GM23338 (cell line): Measurements from ENCODE around the gene FOXD1. TPM values are rescaled to one million over a fixed set of nuclear protein-coding genes. Genes with fewer than 3 reads are reported as not detected.

Source experiments
- ATAC-seq: fragments of 200-7000 bp; cut with Tn5 transposase; 3 replicates; pipeline ENCODE4 v1.9.1; 2020
- DNase-seq: peaks from one replicate; pipeline ENCODE4 v3.0.0-alpha.2; 2015; ENCODE audit warnings: low spot score
- H2AFZ ChIP-seq: fragments of 200-600 bp; sonication (generic); 2 replicates; pipeline ENCODE4 v1.8.0; 2016; ENCODE audit warnings: antibody characterized with exemption, mild to moderate bottlenecking, moderate library complexity
- H3F3A ChIP-seq: fragments of 200-600 bp; sonication (generic); replicated peaks from 2 replicates; pipeline ENCODE4 v1.8.0; 2017; ENCODE audit warnings: antibody characterized with exemption, mixed run types, low read depth
- H3K27ac ChIP-seq: fragments of 200-600 bp; sonication (generic); 2 replicates; pipeline ENCODE4 v1.6.1; 2016; ENCODE audit warnings: low read depth
- H3K27me3 ChIP-seq: fragments of 200-600 bp; sonication (generic); 2 replicates; pipeline ENCODE4 v1.8.0; 2016; ENCODE audit warnings: mild to moderate bottlenecking, mixed run types, moderate library complexity; ENCODE audit not compliant: insufficient read depth
- H3K36me3 ChIP-seq: fragments of 200-600 bp; sonication (generic); 2 replicates; pipeline ENCODE4 v1.8.0; 2016; ENCODE audit warnings: mild to moderate bottlenecking; ENCODE audit not compliant: insufficient read depth
- H3K4me1 ChIP-seq: fragments of 200-600 bp; sonication (generic); 2 replicates; pipeline ENCODE4 v1.8.0; 2016; ENCODE audit warnings: mild to moderate bottlenecking, moderate library complexity; ENCODE audit not compliant: insufficient read depth
- H3K4me2 ChIP-seq: fragments of 200-600 bp; sonication (generic); 2 replicates; pipeline ENCODE4 v1.7.1; 2017; ENCODE audit warnings: mixed run types
- H3K4me3 ChIP-seq: fragments of 200-600 bp; sonication (generic); 2 replicates; pipeline ENCODE4 v1.6.1; 2016; ENCODE audit warnings: mixed run types
- H3K79me2 ChIP-seq: fragments of 200-600 bp; sonication (generic); replicated peaks from 2 replicates; pipeline ENCODE4 v1.8.0; 2017; ENCODE audit warnings: mild to moderate bottlenecking; ENCODE audit not compliant: insufficient read depth
- H3K9me2 ChIP-seq: fragments of 200-600 bp; sonication (generic); 2 replicates; pipeline ENCODE4 v1.8.0; 2017; ENCODE audit not compliant: insufficient read depth
- H4K20me1 ChIP-seq: fragments of 200-600 bp; sonication (generic); replicated peaks from 2 replicates; pipeline ENCODE4 v1.8.0; 2017; ENCODE audit warnings: mild to moderate bottlenecking; ENCODE audit not compliant: insufficient read depth
- H3K27ac Mint-ChIP-seq: 2 replicates; pipeline ENCODE4 v1.8.0; 2020; ENCODE audit warnings: inconsistent platforms, mild to moderate bottlenecking, moderate library complexity, mixed read lengths
- H3K27me3 Mint-ChIP-seq: 3 replicates; pipeline ENCODE4 v1.8.0; 2022; ENCODE audit warnings: low read depth, mild to moderate bottlenecking, moderate library complexity, mixed read lengths, inconsistent platforms; ENCODE audit not compliant: insufficient read depth, poor library complexity
- H3K36me3 Mint-ChIP-seq: 3 replicates; pipeline ENCODE4 v1.8.0; 2021; ENCODE audit warnings: low read depth, mild to moderate bottlenecking, inconsistent platforms, moderate library complexity, mixed read lengths
- H3K4me1 Mint-ChIP-seq: 3 replicates; pipeline ENCODE4 v1.8.0; 2020; ENCODE audit warnings: mild to moderate bottlenecking, inconsistent platforms, mixed read lengths
- H3K4me3 Mint-ChIP-seq: 3 replicates; pipeline ENCODE4 v1.8.0; 2021; ENCODE audit warnings: moderate library complexity, mild to moderate bottlenecking, inconsistent platforms, mixed read lengths
- H3K9me3 Mint-ChIP-seq: 3 replicates; pipeline ENCODE4 v1.8.0; 2020; ENCODE audit warnings: moderate library complexity, mild to moderate bottlenecking, inconsistent platforms, mixed read lengths
- ETS1 ChIP-seq: IDR thresholded peaks from 2 replicates; pipeline ENCODE4 v1.6.1; 2016; ENCODE audit warnings: antibody characterized with exemption
- EZH2phosphoT487 ChIP-seq: fragments of 200-600 bp; sonication (generic); IDR thresholded peaks from one replicate; pipeline ENCODE4 v1.8.1; 2018; ENCODE audit warnings: antibody characterized with exemption; ENCODE audit not compliant: unreplicated experiment
- JUNB ChIP-seq: IDR thresholded peaks from one replicate; pipeline ENCODE4 v1.6.1; 2016; ENCODE audit warnings: antibody characterized with exemption; ENCODE audit not compliant: unreplicated experiment
- POLR2AphosphoS5 ChIP-seq: IDR thresholded peaks from 2 replicates; pipeline ENCODE4 v1.6.1; 2016; ENCODE audit warnings: antibody characterized with exemption, low read depth
- REST ChIP-seq: IDR thresholded peaks from one replicate; pipeline ENCODE4 v1.6.1; 2018; ENCODE audit warnings: antibody characterized with exemption; ENCODE audit not compliant: unreplicated experiment
- STAT1 ChIP-seq: IDR thresholded peaks from one replicate; pipeline ENCODE4 v1.6.1; 2016; ENCODE audit warnings: antibody characterized with exemption; ENCODE audit not compliant: unreplicated experiment
- ZNF114 ChIP-seq: fragments of 250-450 bp; sonication (Bioruptor Pico); IDR thresholded peaks from 2 replicates; pipeline ENCODE4 v1.5.0; 2020; ENCODE audit warnings: mild to moderate bottlenecking, moderate library complexity
- ZNF462 ChIP-seq: fragments of 250-450 bp; sonication (Bioruptor Pico); IDR thresholded peaks from 2 replicates; pipeline ENCODE4 v1.5.0; 2020; ENCODE audit warnings: mild to moderate bottlenecking, moderate library complexity
- polyA plus RNA-seq: library from polyadenylated mRNA; unstranded; fragments of >200 nt; fragmentation: Nextera tagmentation; extraction: Ambion mirVana; gene quantifications from 2 replicates; pipeline ENCODE4 v1.2.1, GENCODE V29; 2016
- total RNA-seq: library from RNA; depleted of rRNA; stranded (reverse); fragments of >200 nt; shearing (Covaris generic); gene quantifications from 2 replicates; pipeline ENCODE4 v1.2.3, GENCODE V29; 2014

Gene FOXD1
- total and polyA plus RNA-seq, 2 experiments from 2014 or later: 0.42 TPM; not detected in 1

GRCh38 chr5:73452215-73452614 lies 3.6 kb upstream of the FOXD1 start:
- Histone ChIP-seq H3K27me3 (peaks cover 65% of the 10 kb centered on the region), H3K36me3 (no peaks in the 10 kb centered on the region), H2AFZ (no peak overlapping the region), H3K79me2 (no peaks in the 10 kb centered on the region), H3K9me2 (no peaks in the 10 kb centered on the region), H3K4me2 (peak overlapping the region; percentile 78), H3K4me1 (peaks cover 26% of the 10 kb centered on the region), H3K4me3 (peak overlapping the region; percentile 51), H3K27ac (no peak overlapping the region), H3F3A (peaks cover 5% of the 10 kb centered on the region; the same call in 1 of the 2 replicates), H4K20me1 (no peaks in the 10 kb centered on the region)
- TF ChIP-seq ZNF114 (CRISPR knock-in tag) (no peak), EZH2phosphoT487 (no peak), STAT1 (no peak), ETS1 (no peak), REST (no peak), JUNB (no peak), ZNF462 (no peak), POLR2AphosphoS5 (no peak)
- ATAC-seq (no peak), DNase-seq (no peak)
- Mint-ChIP-seq H3K36me3 (no peaks in the 10 kb centered on the region; the same call in 2 of the 3 replicates), H3K9me3 (no peaks in the 10 kb centered on the region; the same call in 2 of the 3 replicates), H3K4me3 (peak overlapping the region; percentile 58), H3K4me1 (peaks cover 22% of the 10 kb centered on the region; the same call in 2 of the 3 replicates), H3K27ac (no peak overlapping the region), H3K27me3 (peaks cover 56% of the 10 kb centered on the region)
